ENCODE data around the gene SCARF2. TPM values are rescaled to one million over a fixed set of nuclear protein-coding genes. Genes with fewer than 3 reads are reported as not detected.

The SCARF2 gene
- total and polyA plus RNA-seq, 2 of the 8 experiments (the other 6 are each of a cell fraction or from before 2014, with no cell fraction given), result 4.2 to 9.8 TPM

- TF ChIP-seq EZH2 (IDR thresholded peaks at IDR 0.05; ENCODE audit: low read depth, low read length, severe bottlenecking), result no peak
- no peak for TF ChIP-seq CTCF (IDR thresholded peaks at IDR 0.05; ENCODE audit: control extremely low read depth in 1 of 3, insufficient read depth in 1 of 3, low read depth in 1 of 3, low read length in 3 of 3)
Measured at GRCh38 chr22:20463324-20464095, 25.9 kb upstream of the SCARF2 start (continued).
